GM12878 (cell line): Measurements from ENCODE around the gene MIEN1.

Experiments used
- CREB1 ChIP-seq: IDR thresholded peaks from 2 replicates; pipeline ENCODE4 v1.6.1; 2012; ENCODE audit warnings: low read depth, mild to moderate bottlenecking, inconsistent platforms
- EZH2 ChIP-seq: IDR thresholded peaks from 2 replicates; pipeline ENCODE4 v1.6.1; 2012; ENCODE audit warnings: low read depth, mild to moderate bottlenecking, control low read depth, inconsistent platforms, low read length, borderline replicate concordance; ENCODE audit not compliant: control insufficient read depth
- KAT2A ChIP-seq: conservative IDR thresholded peaks from 2 replicates; pipeline ENCODE4 v1.6.1; 2011; ENCODE audit warnings: low read depth, low read length; ENCODE audit not compliant: control insufficient read depth
- MTA3 ChIP-seq: IDR thresholded peaks from 2 replicates; pipeline ENCODE4 v1.6.1; 2012; ENCODE audit warnings: low read length, inconsistent platforms, borderline replicate concordance
- MYC ChIP-seq: IDR thresholded peaks from 2 replicates; pipeline ENCODE4 v1.6.1; 2011; ENCODE audit warnings: mild to moderate bottlenecking, low read length, moderate library complexity, inconsistent platforms; ENCODE audit not compliant: insufficient read depth, insufficient replicate concordance, insufficient read length, severe bottlenecking
- POLR2AphosphoS5 ChIP-seq: IDR thresholded peaks from 2 replicates; pipeline ENCODE4 v1.6.1; 2011; ENCODE audit warnings: mild to moderate bottlenecking, low read length, inconsistent platforms
- SP1 ChIP-seq: IDR thresholded peaks from one replicate; pipeline ENCODE4 v1.6.1; 2011; ENCODE audit warnings: low read depth, low read length
- TARDBP ChIP-seq: IDR thresholded peaks from 2 replicates; pipeline ENCODE4 v1.6.1; 2016; ENCODE audit warnings: borderline replicate concordance
- ZBED1 ChIP-seq: IDR thresholded peaks from 2 replicates; pipeline ENCODE4 v1.6.1; 2016; ENCODE audit warnings: borderline replicate concordance
- TF ChIP-seq, protein P1 (sequence below): IDR thresholded peaks from 2 replicates; pipeline ENCODE4 v1.6.1; 2011; ENCODE audit warnings: borderline replicate concordance, low read depth, mild to moderate bottlenecking, moderate library complexity, mixed read lengths, low read length; ENCODE audit not compliant: insufficient read depth; ENCODE audit errors: extremely low read length
- TF ChIP-seq, protein P2 (sequence below): fragments of 450-650 bp; IDR thresholded peaks from 2 replicates; pipeline ENCODE4 v1.6.1; 2017; ENCODE audit warnings: mild to moderate bottlenecking, low read depth, inconsistent platforms; ENCODE audit not compliant: poor library complexity, severe bottlenecking
- TF ChIP-seq, protein P3 (sequence below), 3 experiments: IDR thresholded peaks in 2 of 3; conservative IDR thresholded peaks in 1 of 3; 2 replicates each; pipeline ENCODE4 v1.5.1; 2011; ENCODE audit warnings: low read depth in 3 of 3, low read length in 3 of 3, mild to moderate bottlenecking in 3 of 3, control low read depth in 2 of 3, moderate library complexity in 2 of 3, inconsistent platforms in 1 of 3, mixed read lengths in 1 of 3; ENCODE audit not compliant: control insufficient read depth in 2 of 3, insufficient read depth in 1 of 3; ENCODE audit errors: extremely low read depth in 1 of 3
- TF ChIP-seq, protein P4 (sequence below): IDR thresholded peaks from 2 replicates; pipeline ENCODE4 v1.6.1; 2011; ENCODE audit warnings: low read depth, mild to moderate bottlenecking, low read length, moderate library complexity, borderline replicate concordance; ENCODE audit errors: extremely low read depth

DNA sequence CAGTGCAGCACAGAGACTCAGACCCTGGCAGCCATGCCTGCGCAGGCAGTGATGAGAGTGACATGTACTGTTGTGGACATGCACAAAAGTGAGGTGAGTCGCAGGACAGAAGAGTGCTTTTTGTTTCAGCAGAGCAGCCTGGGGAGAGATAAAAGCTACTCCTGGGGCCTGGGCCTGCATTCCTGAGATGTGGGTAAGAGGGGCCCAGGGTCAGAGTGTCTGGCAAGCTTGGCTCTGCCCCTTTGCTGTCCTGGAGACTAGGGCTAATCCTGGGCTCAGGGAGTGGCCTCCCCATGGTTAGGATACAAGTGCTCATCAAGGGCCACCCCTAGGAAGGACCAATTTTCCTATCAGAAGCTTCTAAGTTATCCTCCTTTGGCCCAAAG lies 35.2 kb downstream of the MIEN1 start:
- TF ChIP-seq KAT2A: no peak
- TF ChIP-seq ZBED1: no peak
- TF ChIP-seq CREB1: no peak
- TF ChIP-seq, protein P1, sequence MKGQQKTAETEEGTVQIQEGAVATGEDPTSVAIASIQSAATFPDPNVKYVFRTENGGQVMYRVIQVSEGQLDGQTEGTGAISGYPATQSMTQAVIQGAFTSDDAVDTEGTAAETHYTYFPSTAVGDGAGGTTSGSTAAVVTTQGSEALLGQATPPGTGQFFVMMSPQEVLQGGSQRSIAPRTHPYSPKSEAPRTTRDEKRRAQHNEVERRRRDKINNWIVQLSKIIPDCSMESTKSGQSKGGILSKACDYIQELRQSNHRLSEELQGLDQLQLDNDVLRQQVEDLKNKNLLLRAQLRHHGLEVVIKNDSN: no peak
- TF ChIP-seq EZH2: no peak
- no peak for TF ChIP-seq SP1
- TF ChIP-seq, protein P2, sequence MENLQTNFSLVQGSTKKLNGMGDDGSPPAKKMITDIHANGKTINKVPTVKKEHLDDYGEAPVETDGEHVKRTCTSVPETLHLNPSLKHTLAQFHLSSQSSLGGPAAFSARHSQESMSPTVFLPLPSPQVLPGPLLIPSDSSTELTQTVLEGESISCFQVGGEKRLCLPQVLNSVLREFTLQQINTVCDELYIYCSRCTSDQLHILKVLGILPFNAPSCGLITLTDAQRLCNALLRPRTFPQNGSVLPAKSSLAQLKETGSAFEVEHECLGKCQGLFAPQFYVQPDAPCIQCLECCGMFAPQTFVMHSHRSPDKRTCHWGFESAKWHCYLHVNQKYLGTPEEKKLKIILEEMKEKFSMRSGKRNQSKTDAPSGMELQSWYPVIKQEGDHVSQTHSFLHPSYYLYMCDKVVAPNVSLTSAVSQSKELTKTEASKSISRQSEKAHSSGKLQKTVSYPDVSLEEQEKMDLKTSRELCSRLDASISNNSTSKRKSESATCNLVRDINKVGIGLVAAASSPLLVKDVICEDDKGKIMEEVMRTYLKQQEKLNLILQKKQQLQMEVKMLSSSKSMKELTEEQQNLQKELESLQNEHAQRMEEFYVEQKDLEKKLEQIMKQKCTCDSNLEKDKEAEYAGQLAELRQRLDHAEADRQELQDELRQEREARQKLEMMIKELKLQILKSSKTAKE: no peak
- TF ChIP-seq, protein P3, sequence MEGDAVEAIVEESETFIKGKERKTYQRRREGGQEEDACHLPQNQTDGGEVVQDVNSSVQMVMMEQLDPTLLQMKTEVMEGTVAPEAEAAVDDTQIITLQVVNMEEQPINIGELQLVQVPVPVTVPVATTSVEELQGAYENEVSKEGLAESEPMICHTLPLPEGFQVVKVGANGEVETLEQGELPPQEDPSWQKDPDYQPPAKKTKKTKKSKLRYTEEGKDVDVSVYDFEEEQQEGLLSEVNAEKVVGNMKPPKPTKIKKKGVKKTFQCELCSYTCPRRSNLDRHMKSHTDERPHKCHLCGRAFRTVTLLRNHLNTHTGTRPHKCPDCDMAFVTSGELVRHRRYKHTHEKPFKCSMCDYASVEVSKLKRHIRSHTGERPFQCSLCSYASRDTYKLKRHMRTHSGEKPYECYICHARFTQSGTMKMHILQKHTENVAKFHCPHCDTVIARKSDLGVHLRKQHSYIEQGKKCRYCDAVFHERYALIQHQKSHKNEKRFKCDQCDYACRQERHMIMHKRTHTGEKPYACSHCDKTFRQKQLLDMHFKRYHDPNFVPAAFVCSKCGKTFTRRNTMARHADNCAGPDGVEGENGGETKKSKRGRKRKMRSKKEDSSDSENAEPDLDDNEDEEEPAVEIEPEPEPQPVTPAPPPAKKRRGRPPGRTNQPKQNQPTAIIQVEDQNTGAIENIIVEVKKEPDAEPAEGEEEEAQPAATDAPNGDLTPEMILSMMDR (IDR thresholded peaks at IDR 0.05 in 2 of 3, conservative IDR thresholded peaks at IDR 0.05 in 1 of 3; ENCODE audit: control insufficient read depth in 2 of 3, extremely low read depth in 1 of 3, insufficient read depth in 1 of 3, low read depth in 3 of 3, low read length in 3 of 3): no peak
- no peak for TF ChIP-seq POLR2AphosphoS5
- TF ChIP-seq, protein P4, sequence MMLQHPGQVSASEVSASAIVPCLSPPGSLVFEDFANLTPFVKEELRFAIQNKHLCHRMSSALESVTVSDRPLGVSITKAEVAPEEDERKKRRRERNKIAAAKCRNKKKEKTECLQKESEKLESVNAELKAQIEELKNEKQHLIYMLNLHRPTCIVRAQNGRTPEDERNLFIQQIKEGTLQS: no peak
- TF ChIP-seq MYC: no peak
- no peak for TF ChIP-seq TARDBP
- no peak for TF ChIP-seq MTA3
